ENCODE data around the gene CGB1. TPM values are rescaled to one million over a fixed set of nuclear protein-coding genes. Genes with fewer than 3 reads are reported as not detected.
"Not testable (repeated sequence)": the region's sequence is repeated elsewhere in the genome, so short reads cannot be mapped to it uniquely, and the experiment has no call there.

The CGB1 gene
- total RNA-seq, 6 experiments from 2014 or later = 0.38 to 1.0 TPM; not detected in 4

DNA sequence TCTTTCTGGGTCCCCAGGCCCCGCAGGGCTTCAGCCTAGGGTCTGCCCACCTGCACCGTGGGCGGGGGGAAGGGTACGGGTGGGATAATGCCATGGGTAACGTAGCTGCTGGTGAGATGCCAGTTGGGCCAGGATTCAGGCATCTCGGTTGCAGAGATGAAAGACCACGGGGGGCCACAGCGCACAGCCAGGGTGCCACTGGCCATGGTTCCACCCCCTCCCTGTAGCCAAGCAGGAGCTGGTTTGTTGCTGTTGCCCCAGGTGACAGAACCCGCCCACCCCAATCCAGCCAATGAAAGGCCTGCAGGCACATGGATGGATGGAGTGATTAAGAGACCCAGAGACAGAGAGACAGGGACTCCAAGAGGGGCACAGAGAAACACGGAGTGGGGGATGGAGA is 21.9 kb upstream of the CGB1 start:
- Mint-ChIP-seq H3K27ac (no peak overlapping the region; the same call in 1 of the 2 replicates), H3K27me3 (ENCODE audit: insufficient read depth) (peaks cover 6% of the 10 kb centered on the region), H3K36me3 (ENCODE audit: low read depth) (peaks cover 10% of the 10 kb centered on the region), H3K4me3 (peak overlapping the region; percentile 90; the same call in 1 of the 2 replicates), H3K4me1 (ENCODE audit: low read depth) (peaks cover 28% of the 10 kb centered on the region), H3K9me3 (no peaks in the 10 kb centered on the region)
- DNase-seq = no peak
- TF ChIP-seq, protein P1, sequence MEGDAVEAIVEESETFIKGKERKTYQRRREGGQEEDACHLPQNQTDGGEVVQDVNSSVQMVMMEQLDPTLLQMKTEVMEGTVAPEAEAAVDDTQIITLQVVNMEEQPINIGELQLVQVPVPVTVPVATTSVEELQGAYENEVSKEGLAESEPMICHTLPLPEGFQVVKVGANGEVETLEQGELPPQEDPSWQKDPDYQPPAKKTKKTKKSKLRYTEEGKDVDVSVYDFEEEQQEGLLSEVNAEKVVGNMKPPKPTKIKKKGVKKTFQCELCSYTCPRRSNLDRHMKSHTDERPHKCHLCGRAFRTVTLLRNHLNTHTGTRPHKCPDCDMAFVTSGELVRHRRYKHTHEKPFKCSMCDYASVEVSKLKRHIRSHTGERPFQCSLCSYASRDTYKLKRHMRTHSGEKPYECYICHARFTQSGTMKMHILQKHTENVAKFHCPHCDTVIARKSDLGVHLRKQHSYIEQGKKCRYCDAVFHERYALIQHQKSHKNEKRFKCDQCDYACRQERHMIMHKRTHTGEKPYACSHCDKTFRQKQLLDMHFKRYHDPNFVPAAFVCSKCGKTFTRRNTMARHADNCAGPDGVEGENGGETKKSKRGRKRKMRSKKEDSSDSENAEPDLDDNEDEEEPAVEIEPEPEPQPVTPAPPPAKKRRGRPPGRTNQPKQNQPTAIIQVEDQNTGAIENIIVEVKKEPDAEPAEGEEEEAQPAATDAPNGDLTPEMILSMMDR (IDR thresholded peaks at IDR 0.05) = no peak

DNA sequence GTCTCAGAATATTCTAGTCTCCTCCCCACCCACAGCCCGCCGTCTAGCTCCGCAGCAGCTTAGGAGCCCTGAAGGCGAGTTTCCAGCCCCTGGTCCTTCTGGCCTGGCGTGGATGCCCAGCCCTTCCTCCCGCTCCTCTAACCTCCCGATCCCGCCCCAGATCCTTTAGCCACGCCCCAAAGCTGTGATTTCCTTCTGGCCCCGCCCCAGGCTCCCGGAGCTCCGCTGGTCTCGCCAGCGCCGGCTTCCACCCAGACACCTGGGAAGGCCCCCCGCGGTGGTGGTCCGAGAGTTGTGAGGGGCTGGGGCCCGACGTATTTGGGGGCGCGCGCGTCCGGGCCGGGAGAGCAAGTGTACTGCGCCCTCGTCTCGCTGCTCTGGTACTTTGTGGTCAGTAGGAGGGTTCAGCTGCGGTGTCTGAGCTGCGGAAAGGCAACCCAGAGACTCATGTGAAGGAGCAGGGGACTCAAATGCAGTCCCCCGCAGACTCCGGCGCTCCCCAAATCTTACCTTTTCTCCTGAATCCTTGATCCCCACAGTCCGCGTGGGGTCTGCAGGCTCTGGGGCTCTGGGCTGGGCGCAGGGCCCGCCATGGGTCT is 21.0 kb upstream of the CGB1 start, which contains the start of gene CGB7:
Gene CGB7 (minus strand): TSS at position 114 of the 599 bp plus-strand sequence. CDS start 2,374 bp downstream, outside the sequence.
- Mint-ChIP-seq H3K4me1 (ENCODE audit: low read depth) (peaks cover 28% of the 10 kb centered on the region), H3K27me3 (ENCODE audit: insufficient read depth) (peaks cover 4% of the 10 kb centered on the region), H3K27ac (peak within 1 kb of the TSS; percentile 81), H3K36me3 (ENCODE audit: low read depth) (peaks cover 10% of the 10 kb centered on the region), H3K4me3 (peak within 1 kb of the TSS; percentile 90), H3K9me3 (no peaks in the 10 kb centered on the region)
- TF ChIP-seq, protein P1 (IDR thresholded peaks at IDR 0.05) = no peak; the same call in 1 of the 2 replicates
- peak; percentile 39 for DNase-seq

DNA sequence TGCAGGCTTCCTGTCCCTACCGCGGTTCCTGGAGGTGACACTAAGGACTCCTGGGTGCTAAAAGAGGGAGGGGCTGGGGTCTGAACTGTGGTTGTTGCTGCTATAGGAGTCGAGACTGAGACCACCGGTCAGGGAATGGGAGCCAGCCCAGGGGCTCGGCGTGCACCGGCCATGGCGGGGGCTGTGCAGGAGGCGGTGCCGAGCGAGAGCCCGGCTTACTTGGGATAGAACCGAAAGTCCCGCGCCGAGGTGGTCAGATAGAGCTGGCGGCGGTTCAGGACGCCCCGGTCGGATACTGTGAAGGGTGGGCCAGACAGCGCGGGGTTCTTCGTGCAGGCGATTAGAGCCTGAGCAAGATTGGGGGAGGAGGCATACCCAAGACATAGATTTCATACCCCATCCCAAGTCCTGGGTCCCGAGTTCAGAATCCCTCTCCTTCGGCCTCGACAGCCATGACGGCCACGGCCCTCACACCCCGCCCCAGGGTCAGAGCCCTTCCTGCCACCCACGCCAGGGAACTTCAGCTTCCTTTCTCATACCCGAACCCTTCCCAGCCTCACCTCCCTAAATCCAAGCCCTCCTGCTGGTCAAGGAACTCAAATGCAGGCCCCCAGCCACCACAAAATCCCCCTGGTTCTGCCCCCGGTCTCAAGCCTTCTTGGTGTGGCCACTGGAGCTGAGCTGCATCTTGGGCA is 20.4 kb upstream of the CGB1 start:
- not testable (repeated sequence) for H3K27me3 Mint-ChIP-seq (ENCODE audit: insufficient read depth); H3K9me3 Mint-ChIP-seq; DNase-seq
- TF ChIP-seq, protein P1 (IDR thresholded peaks at IDR 0.05) = peak; percentile 16; the same call in 1 of the 2 replicates
- Mint-ChIP-seq H3K36me3 (ENCODE audit: low read depth) (peaks cover 10% of the 10 kb centered on the region), H3K27ac (peak overlapping the region; percentile 81), H3K4me3 (peak overlapping the region; percentile 90), H3K4me1 (ENCODE audit: low read depth) (peaks cover 28% of the 10 kb centered on the region)

DNA sequence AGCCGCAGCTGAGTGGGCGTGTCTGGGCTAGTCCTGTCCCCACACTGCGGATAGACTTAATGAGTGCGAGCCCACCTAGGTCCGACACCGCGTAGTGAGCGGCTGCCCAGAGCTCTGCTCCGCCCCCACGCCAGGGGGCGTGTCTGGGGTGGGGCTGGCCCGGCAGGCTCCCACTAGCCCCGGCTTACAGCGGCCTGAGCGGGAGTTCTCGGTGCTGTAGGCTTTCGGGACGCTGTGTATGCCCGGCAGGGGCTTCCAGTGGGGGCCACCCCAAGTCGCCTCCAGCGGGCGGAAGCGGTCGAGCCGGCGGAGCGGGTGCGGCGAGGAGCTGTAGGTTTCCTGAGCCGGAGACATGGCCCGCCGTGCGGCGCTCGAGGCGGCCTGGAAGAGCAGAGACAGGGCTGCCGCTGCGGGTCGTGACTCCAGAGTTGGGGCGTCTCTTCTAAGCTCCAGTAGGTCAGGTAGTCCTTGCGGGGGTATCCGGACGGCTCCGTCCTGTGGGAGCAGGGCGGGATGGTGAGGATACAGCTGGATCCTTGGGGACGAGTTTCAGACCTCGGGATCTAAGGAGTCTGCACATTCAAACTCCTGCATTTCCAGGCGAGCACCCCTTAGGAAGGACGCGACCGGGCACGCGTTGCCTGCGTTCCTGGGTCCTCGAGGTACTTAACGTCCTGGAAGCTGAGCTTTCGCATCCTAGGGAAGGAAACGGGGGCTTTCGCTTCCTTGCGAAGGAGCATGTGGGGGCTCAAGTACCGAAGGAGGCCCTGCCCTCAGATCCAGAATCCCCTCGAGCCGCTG is 19.6 kb upstream of the CGB1 start:
- H3K27me3 Mint-ChIP-seq (ENCODE audit: insufficient read depth) = peaks cover 3% of the 10 kb centered on the region
- H3K9me3 Mint-ChIP-seq = no peaks in the 10 kb centered on the region
- H3K36me3 Mint-ChIP-seq (ENCODE audit: low read depth) = peaks cover 10% of the 10 kb centered on the region
- DNase-seq = no peak
- TF ChIP-seq, protein P1 (IDR thresholded peaks at IDR 0.05) = peak; percentile 67
- peaks cover 28% of the 10 kb centered on the region for H3K4me1 Mint-ChIP-seq (ENCODE audit: low read depth)
- H3K27ac Mint-ChIP-seq = peak overlapping the region; percentile 81
- H3K4me3 Mint-ChIP-seq = peak overlapping the region; percentile 90

DNA sequence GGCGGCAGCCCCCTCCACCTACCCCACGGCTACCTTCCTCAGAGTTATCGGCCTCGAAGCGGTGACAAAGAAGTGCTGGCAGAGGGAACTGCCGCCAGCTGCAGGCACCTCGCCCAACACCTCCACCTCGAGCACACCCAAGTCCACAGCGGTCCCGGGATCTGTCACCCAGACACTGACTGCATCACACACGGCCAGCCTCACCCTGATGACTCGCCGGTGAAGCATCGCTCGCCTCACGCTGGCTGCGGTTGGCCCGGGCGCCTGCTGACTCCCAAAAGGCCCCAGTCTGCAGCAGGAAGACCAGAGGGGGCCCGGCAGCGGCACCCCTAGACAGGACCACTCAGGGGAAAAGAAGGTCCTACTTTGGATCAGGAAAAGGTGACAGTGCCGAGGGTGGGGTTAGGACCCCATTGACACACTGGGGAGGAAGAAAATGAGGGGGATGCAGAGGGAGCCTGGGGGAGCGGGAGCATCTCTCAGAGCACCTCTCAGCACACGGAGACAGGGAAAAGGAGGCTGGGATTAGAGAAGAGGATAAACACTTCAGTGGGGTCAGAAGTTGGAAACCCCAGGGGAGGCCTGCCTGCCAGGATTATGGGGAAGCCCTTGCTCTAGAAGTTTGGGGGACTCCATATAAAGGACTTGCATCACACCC is 13.8 kb upstream of the CGB1 start:
- not testable (repeated sequence) for H3K36me3 Mint-ChIP-seq (ENCODE audit: low read depth); H3K27me3 Mint-ChIP-seq (ENCODE audit: insufficient read depth); H3K9me3 Mint-ChIP-seq
- DNase-seq = peak; percentile 74
- H3K4me3 Mint-ChIP-seq = peak overlapping the region; percentile 79
- peak overlapping the region; percentile 98 for H3K27ac Mint-ChIP-seq
- peaks cover 19% of the 10 kb centered on the region for H3K4me1 Mint-ChIP-seq (ENCODE audit: low read depth)

DNA sequence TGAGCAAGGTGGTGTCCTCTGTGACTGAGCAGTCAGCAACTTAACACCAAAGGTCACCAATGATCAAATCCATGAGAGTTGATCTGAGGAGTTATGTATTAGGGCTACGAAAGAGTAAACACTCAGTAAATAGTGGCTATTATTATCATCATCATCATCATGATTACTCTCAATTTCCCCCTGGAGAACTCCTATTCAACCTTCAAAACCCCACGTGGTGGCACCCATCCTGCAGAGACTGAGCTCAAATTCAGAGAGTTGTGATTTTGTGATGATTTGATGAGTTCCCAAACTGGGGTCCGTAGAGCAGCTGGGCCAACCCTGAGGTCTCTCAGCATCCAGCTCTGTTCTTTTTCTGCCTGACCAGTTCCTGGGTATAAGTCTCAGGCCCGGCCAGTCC is 13.1 kb upstream of the CGB1 start:
- peaks cover 19% of the 10 kb centered on the region for H3K4me1 Mint-ChIP-seq (ENCODE audit: low read depth)
- not testable (repeated sequence) for H3K36me3 Mint-ChIP-seq (ENCODE audit: low read depth); DNase-seq; H3K9me3 Mint-ChIP-seq; H3K27me3 Mint-ChIP-seq (ENCODE audit: insufficient read depth)
- H3K27ac Mint-ChIP-seq = peak overlapping the region; percentile 98; the same call in 1 of the 2 replicates
- H3K4me3 Mint-ChIP-seq = peak overlapping the region; percentile 79; the same call in 1 of the 2 replicates

DNA sequence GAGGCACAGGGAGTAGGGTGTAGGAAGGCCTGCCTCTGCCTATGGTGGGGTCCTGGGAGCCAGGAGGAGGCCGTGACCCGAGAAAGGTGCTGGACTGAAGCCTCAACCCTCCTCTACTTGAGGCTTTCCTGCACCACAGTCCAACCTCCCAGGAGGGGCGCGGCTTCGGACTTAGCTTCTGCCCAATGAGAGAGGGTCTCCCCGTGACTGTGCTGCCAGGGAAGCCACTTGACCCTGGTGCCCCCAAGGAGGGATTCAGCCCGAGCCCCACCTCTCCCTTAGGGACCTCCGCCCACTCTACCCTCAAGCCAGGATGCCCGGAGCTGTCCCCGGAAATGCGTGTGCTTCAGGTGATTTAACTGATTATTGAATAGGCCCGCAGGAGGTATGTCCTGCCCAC is 12.3 kb upstream of the CGB1 start, which contains the start of gene CGB8:
Gene CGB8 (minus strand): TSS at position 101 of the 400 bp plus-strand sequence. CDS start 372 bp downstream, outside the sequence.
- not testable (repeated sequence) for H3K27me3 Mint-ChIP-seq (ENCODE audit: insufficient read depth); DNase-seq; H3K4me3 Mint-ChIP-seq; H3K36me3 Mint-ChIP-seq (ENCODE audit: low read depth); H3K9me3 Mint-ChIP-seq
- Mint-ChIP-seq H3K4me1 (ENCODE audit: low read depth) (peaks cover 19% of the 10 kb centered on the region), H3K27ac (peak within 1 kb of the TSS; percentile 98; the same call in 1 of the 2 replicates)

DNA sequence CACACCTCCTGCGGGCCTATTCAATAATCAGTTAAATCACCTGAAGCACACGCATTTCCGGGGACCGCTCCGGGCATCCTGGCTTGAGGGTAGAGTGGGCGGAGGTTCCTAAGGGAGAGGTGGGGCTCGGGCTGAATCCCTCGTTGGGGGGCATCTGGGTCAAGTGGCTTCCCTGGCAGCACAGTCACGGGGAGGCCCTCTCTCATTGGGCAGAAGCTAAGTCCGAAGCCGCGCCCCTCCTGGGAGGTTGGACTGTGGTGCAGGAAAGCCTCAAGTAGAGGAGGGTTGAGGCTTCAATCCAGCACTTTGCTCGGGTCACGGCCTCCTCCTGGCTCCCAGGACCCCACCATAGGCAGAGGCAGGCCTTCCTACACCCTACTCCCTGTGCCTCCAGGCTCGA is 6.9 kb upstream of the CGB1 start, which contains the start of gene CGB5:
Gene CGB5 (plus strand): TSS at position 301 of the 400 bp plus-strand sequence. CDS start 362 bp downstream, outside the sequence.
- not testable (repeated sequence) for H3K9me3 Mint-ChIP-seq

More for the DNA sequence above, 6.9 kb upstream of the CGB1 start, which contains the start of gene CGB5:
- peaks cover 23% of the 10 kb centered on the region for H3K4me1 Mint-ChIP-seq (ENCODE audit: low read depth)
- H3K36me3 Mint-ChIP-seq (ENCODE audit: low read depth); H3K27ac Mint-ChIP-seq; DNase-seq; H3K27me3 Mint-ChIP-seq (ENCODE audit: insufficient read depth); H3K4me3 Mint-ChIP-seq: not testable (repeated sequence)
